GM12865 (cell line): ENCODE data around the gene TNS3.

ENCODE experiments used
- DNase-seq: peaks from one replicate; pipeline ENCODE4 v3.0.0; 2010; ENCODE audit warnings: low read depth
- H3K4me3 ChIP-seq: 2 replicates; pipeline ENCODE4 v1.5.1; 2011; ENCODE audit warnings: mild to moderate bottlenecking, low read depth, low read length, control low read depth
- TF ChIP-seq, protein P1 (sequence below): IDR thresholded peaks from 2 replicates; pipeline ENCODE4 v1.5.1; 2011; ENCODE audit warnings: low read length, control low read depth, low read depth, inconsistent platforms; ENCODE audit not compliant: insufficient read depth; ENCODE audit errors: missing control alignments

Gene TNS3

DNA sequence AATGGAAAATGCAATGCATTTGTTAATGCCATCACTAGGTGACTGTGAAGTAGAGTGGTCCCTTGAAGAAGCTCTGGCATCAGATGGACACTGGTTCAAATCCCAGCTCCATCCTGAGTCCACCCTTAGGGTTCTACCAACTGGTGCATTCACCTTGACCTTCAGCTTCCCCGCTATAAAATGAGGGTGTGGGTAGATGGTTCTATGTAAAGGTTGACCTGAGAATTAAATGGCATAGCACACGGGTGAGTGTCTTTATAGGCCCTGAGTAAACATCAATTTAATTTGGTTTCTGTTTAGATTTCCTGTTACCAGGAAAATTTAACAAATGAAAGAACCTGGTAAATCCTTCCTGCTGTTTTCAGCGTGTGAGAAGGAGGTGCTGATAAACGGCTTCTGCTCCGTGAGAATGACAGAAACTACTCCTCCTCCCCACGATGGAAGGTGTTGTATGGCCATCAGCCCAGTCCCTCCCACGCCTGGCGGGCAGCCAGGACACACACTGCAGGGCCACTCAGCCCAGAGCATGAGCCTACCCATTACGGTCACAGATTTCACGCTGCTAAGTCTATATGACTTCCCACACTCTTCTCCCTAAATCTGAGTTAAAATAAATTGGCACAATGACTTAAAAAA is 210.1 kb downstream of the TNS3 start:
- no peak for DNase-seq
- TF ChIP-seq, protein P1, sequence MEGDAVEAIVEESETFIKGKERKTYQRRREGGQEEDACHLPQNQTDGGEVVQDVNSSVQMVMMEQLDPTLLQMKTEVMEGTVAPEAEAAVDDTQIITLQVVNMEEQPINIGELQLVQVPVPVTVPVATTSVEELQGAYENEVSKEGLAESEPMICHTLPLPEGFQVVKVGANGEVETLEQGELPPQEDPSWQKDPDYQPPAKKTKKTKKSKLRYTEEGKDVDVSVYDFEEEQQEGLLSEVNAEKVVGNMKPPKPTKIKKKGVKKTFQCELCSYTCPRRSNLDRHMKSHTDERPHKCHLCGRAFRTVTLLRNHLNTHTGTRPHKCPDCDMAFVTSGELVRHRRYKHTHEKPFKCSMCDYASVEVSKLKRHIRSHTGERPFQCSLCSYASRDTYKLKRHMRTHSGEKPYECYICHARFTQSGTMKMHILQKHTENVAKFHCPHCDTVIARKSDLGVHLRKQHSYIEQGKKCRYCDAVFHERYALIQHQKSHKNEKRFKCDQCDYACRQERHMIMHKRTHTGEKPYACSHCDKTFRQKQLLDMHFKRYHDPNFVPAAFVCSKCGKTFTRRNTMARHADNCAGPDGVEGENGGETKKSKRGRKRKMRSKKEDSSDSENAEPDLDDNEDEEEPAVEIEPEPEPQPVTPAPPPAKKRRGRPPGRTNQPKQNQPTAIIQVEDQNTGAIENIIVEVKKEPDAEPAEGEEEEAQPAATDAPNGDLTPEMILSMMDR = no peak
- no peak overlapping the region for H3K4me3 ChIP-seq

- no peak for DNase-seq
- TF ChIP-seq, protein P1 = no peak
Observed at GRCh38 chr7:47371317-47371716, 210.6 kb downstream of the TNS3 start.

GRCh38 chr7:47370461-47371042 is 211.4 kb downstream of the TNS3 start:
- TF ChIP-seq, protein P1 = no peak
- H3K4me3 ChIP-seq = no peak overlapping the region
- no peak for DNase-seq

More at GRCh38 chr7:47371317-47371716, 210.6 kb downstream of the TNS3 start:
- no peak overlapping the region for H3K4me3 ChIP-seq

DNA sequence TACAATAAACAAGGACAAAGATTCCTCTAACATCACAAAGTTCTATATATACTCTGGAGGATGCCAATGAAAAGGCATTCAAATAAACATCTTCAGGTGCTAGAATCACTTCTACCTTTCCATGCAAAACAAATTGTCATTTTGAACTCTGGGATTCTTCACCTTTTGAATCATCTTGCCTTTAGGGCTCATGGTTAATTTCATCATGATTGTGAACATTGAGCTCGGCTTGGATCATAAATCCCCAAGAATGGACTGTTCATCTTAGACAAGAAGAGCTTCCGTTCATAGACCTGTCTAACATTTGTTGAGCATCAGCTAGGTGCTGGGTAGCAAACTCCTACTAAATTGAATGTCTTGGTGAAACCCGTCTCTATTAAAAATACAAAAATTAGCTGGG is 212.2 kb downstream of the TNS3 start:
- TF ChIP-seq, protein P1 = no peak
- H3K4me3 ChIP-seq = no peak overlapping the region
- no peak for DNase-seq

- TF ChIP-seq, protein P1 = no peak
- no peak overlapping the region for H3K4me3 ChIP-seq
- no peak for DNase-seq
Observed at GRCh38 chr7:47368190-47368812, 213.6 kb downstream of the TNS3 start.

- H3K4me3 ChIP-seq = no peak overlapping the region
- TF ChIP-seq, protein P1 = no peak
- no peak for DNase-seq
Observed at GRCh38 chr7:47367369-47367768, 214.5 kb downstream of the TNS3 start.
